Pancreas (tissue), 10 donors: ENCODE measurements around the gene CRYBG3. TPM values are rescaled to one million over a fixed set of nuclear protein-coding genes. Genes with fewer than 3 reads are reported as not detected.

Experiments
- ATAC-seq, 4 donors: fragments of 200-7000 bp; cut with Tn5 transposase; one replicate each; pipeline versions ENCODE4 v1.8.0 to v1.9.1; 2020; ENCODE audit warnings: mild to moderate bottlenecking in 4 of 4, moderate library complexity in 4 of 4
- DNase-seq, 6 donors: peaks; one replicate each; pipeline ENCODE4 v3.0.0-alpha.2; 2020
- FAIRE-seq: peaks from 2 replicates; lab custom pipeline; 2012; peaks lifted over from hg19 to GRCh38; lab: Jason Lieb, UNC
- H3K27ac ChIP-seq, 4 donors: fragments of 200-600 bp; sonication (generic); 1 replicate in 3 of 4; 2 replicates in 1 of 4; pipeline versions ENCODE4 v1.5.0 to v1.8.0; 2020
- H3K27me3 ChIP-seq, 4 donors: fragments of 200-600 bp; one replicate each; pipeline ENCODE4 v1.8.0; 2021
- H3K36me3 ChIP-seq, 3 donors: fragments of 200-600 bp; sonication (generic) in 1 of 3; one replicate each; pipeline versions ENCODE4 v1.5.0 to v1.8.0; 2020 to 2021
- H3K4me1 ChIP-seq, 3 donors: fragments of 200-600 bp; one replicate each; pipeline ENCODE4 v1.8.0; 2021
- H3K4me3 ChIP-seq, 4 donors: fragments of 200-600 bp; sonication (generic) in 2 of 4; one replicate each; pipeline versions ENCODE4 v1.5.0 to v1.8.0; 2020 to 2021
- H3K9me3 ChIP-seq, 4 donors: fragments of 200-600 bp; one replicate each; pipeline ENCODE4 v1.8.0; 2021
- CTCF ChIP-seq, 4 donors: fragments of 200-600 bp; sonication (generic) in 3 of 4; IDR thresholded peaks; one replicate each; pipeline versions ENCODE4 v1.5.0 to v1.8.0; 2021; ENCODE audit warnings: antibody characterized with exemption in 4 of 4
- WGBS, 2 donors: extraction: QIAGEN DNeasy Blood & Tissue Kit; methylation state at CpG; one replicate each; pipeline ENCODE4 v1.1.7; 2013; 5-methylcytosine and 5-hydroxymethylcytosine counted together
- intact Hi-C, 3 donors: fragments of 100-400 bp; cut with DNase I; formaldehyde crosslinking; loops; one replicate each; pipeline versions ENCODE4 v1.11.1 to v1.14.2; 2022
- polyA plus RNA-seq, 2 donors: library from polyadenylated mRNA; stranded (reverse); fragments of 200-250 nt; gene quantifications; one replicate each; pipeline ENCODE4 v1.2.3, GENCODE V29; 2013
- total RNA-seq, 6 donors: library from RNA; stranded (reverse); fragmentation: NEBNext Ultra II Directional in 4 of 6; extraction: Animal tissue kit (Norgen Biotek cat#: 25700) in 4 of 6; gene quantifications; one replicate each; pipeline versions ENCODE4 v1.2.1 to v1.2.4, GENCODE V29; 2021 to 2023
- donor health status: healthy with polysubstance abuse.
- donor health status: DM: no; HTN: no; CAD: no; lungs with moderate emphysema.
- donor health status: DM: no; HTN: no; CAD: no.
- donor health status: control.
- donor health status: control.
- donor health status: Bipolar disorder and iron deficiency.
- donor health status: DM: yes; HTN: yes; CAD: no.
- donor health status: DM: no; HTN: no; CAD: no.
- donor health status: DM: no; HTN: no; CAD: no.
- donor health status: DM: yes; HTN: yes; CAD: no.

The CRYBG3 gene
- total and polyA plus RNA-seq, 8 donors, result 3.1 to 15.2 (median 10.2) TPM

GRCh38 chr3:97914388-97914787 is 92.6 kb downstream of the CRYBG3 start:
- FAIRE-seq, result no peak
- ATAC-seq, result no peak
- intact Hi-C loops, result no loop called here
- no peaks in the 10 kb centered on the region for H3K9me3 ChIP-seq
- no peak overlapping the region for H3K4me3 ChIP-seq
- no peaks in the 10 kb centered on the region for H3K27me3 ChIP-seq
- WGBS, 2 donors, result 90 to 96% methylated on average over 2 of the region's 2 CpGs
- H3K4me1 ChIP-seq, result peaks cover 0 to 8% (median 0%) of the 10 kb centered on the region in 3 donors
- DNase-seq, result no peak
- H3K36me3 ChIP-seq, result peaks cover 0 to 9% (median 0%) of the 10 kb centered on the region in 3 donors
- H3K27ac ChIP-seq, result no peak overlapping the region
- no peak for TF ChIP-seq CTCF (IDR thresholded peaks at IDR 0.05)

- peaks cover 0 to 9% (median 0%) of the 10 kb centered on the region in 3 donors for H3K36me3 ChIP-seq
- H3K4me1 ChIP-seq, result peaks cover 0 to 8% (median 0%) of the 10 kb centered on the region in 3 donors
- FAIRE-seq (no peak), DNase-seq (no peak), ATAC-seq (no peak)
- TF ChIP-seq CTCF (IDR thresholded peaks at IDR 0.05), result no peak
- H3K27ac ChIP-seq, result no peak overlapping the region
- intact Hi-C loops, result no loop called here
- no peak overlapping the region for H3K4me3 ChIP-seq
- no peaks in the 10 kb centered on the region for H3K9me3 ChIP-seq
- no peaks in the 10 kb centered on the region for H3K27me3 ChIP-seq
Measured at GRCh38 chr3:97916576-97916975, 94.8 kb downstream of the CRYBG3 start.

GRCh38 chr3:97917813-97918536 is 96.2 kb downstream of the CRYBG3 start:
- 37 to 43% methylated on average over 3 of the region's 3 CpGs for WGBS, 2 donors
- DNase-seq (no peak), ATAC-seq (peak; percentile 78 to 89 (median 80)), FAIRE-seq (no peak)
- Histone ChIP-seq H3K27ac (no peak overlapping the region), H3K4me1 (peaks cover 0 to 8% (median 0%) of the 10 kb centered on the region in 3 donors), H3K9me3 (no peaks in the 10 kb centered on the region), H3K27me3 (no peaks in the 10 kb centered on the region), H3K36me3 (peaks cover 0 to 9% (median 0%) of the 10 kb centered on the region in 3 donors), H3K4me3 (no peak overlapping the region)
- intact Hi-C loops, result no loop called here
- no peak for TF ChIP-seq CTCF (IDR thresholded peaks at IDR 0.05)

DNA sequence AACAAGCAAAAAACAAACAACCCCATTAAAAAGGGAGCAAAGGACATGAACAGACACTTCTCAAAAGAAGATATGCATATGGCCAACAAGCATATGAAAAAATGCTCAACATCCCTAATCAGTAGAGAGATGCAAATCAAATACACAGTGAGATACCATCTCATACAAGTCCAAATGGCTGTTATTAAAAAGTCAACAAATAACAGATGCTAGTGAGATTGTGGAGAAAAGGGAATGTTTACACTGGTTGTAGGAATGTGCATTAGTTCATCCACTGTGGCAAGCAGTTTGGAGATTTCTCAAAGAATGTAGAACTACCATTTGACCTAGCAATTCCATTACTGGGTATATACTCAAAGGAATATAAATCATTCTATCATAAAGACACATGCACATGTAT is 105.9 kb downstream of the CRYBG3 start:
- no peaks in the 10 kb centered on the region for H3K9me3 ChIP-seq
- no peaks in the 10 kb centered on the region for H3K27me3 ChIP-seq
- intact Hi-C loops, result no loop called here
- no peaks in the 10 kb centered on the region for H3K36me3 ChIP-seq
- ATAC-seq (no peak), FAIRE-seq (no peak), DNase-seq (no peak)
- H3K27ac ChIP-seq, result no peak overlapping the region
- H3K4me1 ChIP-seq, result no peaks in the 10 kb centered on the region
- H3K4me3 ChIP-seq, result no peak overlapping the region
- TF ChIP-seq CTCF (IDR thresholded peaks at IDR 0.05), result no peak

DNA sequence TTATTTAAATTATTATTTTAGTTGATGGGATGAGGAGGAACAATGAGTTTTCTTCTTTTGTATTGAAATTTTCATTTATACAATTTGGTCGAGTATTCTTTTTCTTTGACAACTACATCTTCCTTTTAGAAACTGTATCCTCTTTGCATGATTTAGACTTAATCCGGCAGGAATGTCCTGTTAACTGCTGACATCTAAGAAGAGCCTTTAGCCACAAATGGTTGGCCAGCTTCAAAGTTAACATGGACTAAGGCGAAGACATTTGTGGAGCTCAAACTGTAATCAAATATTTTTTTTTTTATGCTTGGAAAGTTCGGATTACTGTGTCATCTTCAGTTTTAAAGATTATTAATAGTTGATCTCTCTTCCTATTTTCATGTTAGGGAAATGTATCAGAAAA is 107.2 kb downstream of the CRYBG3 start:
- H3K27ac ChIP-seq, result no peak overlapping the region
- no peaks in the 10 kb centered on the region for H3K27me3 ChIP-seq
- no peak for DNase-seq
- intact Hi-C loops, result no loop called here
- no peaks in the 10 kb centered on the region for H3K36me3 ChIP-seq
- H3K4me1 ChIP-seq, result no peaks in the 10 kb centered on the region
- ATAC-seq, result no peak
- no peaks in the 10 kb centered on the region for H3K9me3 ChIP-seq
- TF ChIP-seq CTCF (IDR thresholded peaks at IDR 0.05), result no peak
- WGBS, 2 donors, result 86 to 91% methylated on average over 4 of the region's 4 CpGs
- no peak overlapping the region for H3K4me3 ChIP-seq
- FAIRE-seq, result no peak
